Cardiac fibroblast (primary cell): Measurements from ENCODE around the gene APOC3.
"Not testable (repeated sequence)": the region's sequence is repeated elsewhere in the genome, so short reads cannot be mapped to it uniquely, and the experiment has no call there.

Experiments used
- DNase-seq, 2 donors: peaks; one replicate each; pipeline versions ENCODE4 v3.0.0 to v3.0.0-alpha.2; 2010; ENCODE audit warnings: low read depth in 2 of 2
- H3K4me3 ChIP-seq, 2 donors: replicated peaks in 1 of 2; 1 replicate in 1 of 2; 2 replicates in 1 of 2; pipeline ENCODE4 v1.5.1; 2011; ENCODE audit warnings: low read depth in 2 of 2, low read length in 2 of 2, mild to moderate bottlenecking in 2 of 2, moderate library complexity in 1 of 2
- CTCF ChIP-seq: IDR thresholded peaks from one replicate; pipeline ENCODE4 v1.5.1; 2011; ENCODE audit warnings: low read depth, mild to moderate bottlenecking, low read length, inconsistent platforms

The APOC3 gene

GRCh38 chr11:116792869-116793771, 36.6 kb upstream of the APOC3 start:
- no peak for TF ChIP-seq CTCF
- H3K4me3 ChIP-seq = no peak overlapping the region
- peak; percentile 21 to 85 for DNase-seq

- no peak for TF ChIP-seq CTCF
- no peak overlapping the region for H3K4me3 ChIP-seq
- peak; percentile 43 to 45 for DNase-seq
Measured at GRCh38 chr11:116793772-116794097, 36.0 kb upstream of the APOC3 start.

- DNase-seq = no peak
- H3K4me3 ChIP-seq = no peak overlapping the region
- no peak for TF ChIP-seq CTCF
Measured at GRCh38 chr11:116794851-116795250, 34.9 kb upstream of the APOC3 start.

GRCh38 chr11:116796548-116796947, 33.2 kb upstream of the APOC3 start:
- no peak overlapping the region for H3K4me3 ChIP-seq
- DNase-seq = no peak
- TF ChIP-seq CTCF = no peak

GRCh38 chr11:116797816-116798215, 31.9 kb upstream of the APOC3 start:
- no peak overlapping the region for H3K4me3 ChIP-seq
- DNase-seq = no peak
- no peak for TF ChIP-seq CTCF

- H3K4me3 ChIP-seq = no peak overlapping the region
- DNase-seq = no peak
- TF ChIP-seq CTCF = no peak
Measured at GRCh38 chr11:116798368-116798767, 31.3 kb upstream of the APOC3 start.

- no peak for DNase-seq
- H3K4me3 ChIP-seq = no peak overlapping the region
- no peak for TF ChIP-seq CTCF
Measured at GRCh38 chr11:116800610-116801009, 29.1 kb upstream of the APOC3 start.

- not testable (repeated sequence) for H3K4me3 ChIP-seq
Measured at GRCh38 chr11:116801662-116802061, 28.0 kb upstream of the APOC3 start.

More at GRCh38 chr11:116801662-116802061, 28.0 kb upstream of the APOC3 start:
- not testable (repeated sequence) for DNase-seq
